Globus pallidus (tissue), 1 donor: ENCODE results near the gene PDE11A.

ENCODE experiments used
- DNase-seq: peaks from one replicate; pipeline ENCODE4 v3.0.0-alpha.2; 2015; ENCODE audit warnings: low spot score

PDE11A gene

DNA sequence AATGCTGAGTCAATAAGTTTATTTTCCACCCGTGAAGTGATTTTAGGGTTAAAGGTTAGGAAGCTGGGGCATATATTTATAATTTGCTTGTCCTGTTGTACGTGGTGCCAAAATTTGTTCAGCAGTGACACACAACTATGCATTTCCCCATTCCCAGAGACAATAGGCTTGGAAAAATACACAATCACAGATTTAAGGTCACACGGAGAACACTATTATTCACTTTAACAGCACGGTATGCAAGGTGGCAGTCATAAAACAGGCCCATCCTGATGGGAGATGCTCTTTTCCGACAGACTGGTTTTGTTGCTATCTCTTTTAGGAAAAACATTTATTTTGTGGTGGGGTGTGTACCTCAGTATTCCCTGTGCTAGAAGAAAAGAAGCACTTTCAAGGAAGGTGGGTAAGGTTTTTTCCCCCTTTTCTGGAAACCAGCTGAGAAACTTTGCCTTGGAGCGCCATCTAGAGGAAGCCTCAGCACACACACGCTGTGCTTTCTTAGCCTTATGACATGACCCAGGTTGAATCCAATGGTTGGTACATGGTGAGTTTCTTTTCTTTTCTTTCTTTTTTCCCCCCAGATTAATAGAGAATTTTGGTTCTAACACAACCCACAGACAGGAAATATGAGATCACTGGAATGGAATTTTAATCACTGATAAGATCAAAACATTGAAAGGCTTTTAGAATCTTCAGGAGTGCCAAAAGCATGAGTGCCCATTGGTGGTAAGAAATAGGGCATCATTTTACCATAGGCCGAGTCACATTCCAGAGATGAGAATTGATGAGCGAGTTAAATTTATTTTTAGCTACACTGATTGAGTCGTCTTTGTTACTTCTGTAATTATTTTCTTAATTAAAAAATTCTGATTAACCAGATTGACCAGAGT lies 347.9 kb downstream of the PDE11A start:
- DNase-seq, result peak; percentile 64

DNA sequence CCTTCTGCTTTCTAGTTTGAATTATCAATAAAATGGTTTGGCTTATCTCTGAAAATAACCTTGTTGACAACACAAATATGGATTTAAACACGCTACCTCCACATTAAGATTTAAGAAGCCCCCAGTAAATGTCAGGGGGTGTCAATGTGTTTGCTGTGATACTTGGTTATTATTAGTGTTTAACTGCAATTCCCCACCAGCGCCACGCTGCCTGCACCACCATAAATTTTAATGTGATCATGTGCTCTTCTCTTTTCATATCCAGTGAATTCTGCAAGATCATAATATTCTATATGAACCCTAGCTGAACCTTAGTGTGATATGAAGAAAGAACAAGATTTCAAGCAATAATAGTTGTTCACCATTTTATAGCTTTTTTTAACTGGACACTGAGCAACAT lies 349.3 kb downstream of the PDE11A start:
- DNase-seq, result no peak

DNA sequence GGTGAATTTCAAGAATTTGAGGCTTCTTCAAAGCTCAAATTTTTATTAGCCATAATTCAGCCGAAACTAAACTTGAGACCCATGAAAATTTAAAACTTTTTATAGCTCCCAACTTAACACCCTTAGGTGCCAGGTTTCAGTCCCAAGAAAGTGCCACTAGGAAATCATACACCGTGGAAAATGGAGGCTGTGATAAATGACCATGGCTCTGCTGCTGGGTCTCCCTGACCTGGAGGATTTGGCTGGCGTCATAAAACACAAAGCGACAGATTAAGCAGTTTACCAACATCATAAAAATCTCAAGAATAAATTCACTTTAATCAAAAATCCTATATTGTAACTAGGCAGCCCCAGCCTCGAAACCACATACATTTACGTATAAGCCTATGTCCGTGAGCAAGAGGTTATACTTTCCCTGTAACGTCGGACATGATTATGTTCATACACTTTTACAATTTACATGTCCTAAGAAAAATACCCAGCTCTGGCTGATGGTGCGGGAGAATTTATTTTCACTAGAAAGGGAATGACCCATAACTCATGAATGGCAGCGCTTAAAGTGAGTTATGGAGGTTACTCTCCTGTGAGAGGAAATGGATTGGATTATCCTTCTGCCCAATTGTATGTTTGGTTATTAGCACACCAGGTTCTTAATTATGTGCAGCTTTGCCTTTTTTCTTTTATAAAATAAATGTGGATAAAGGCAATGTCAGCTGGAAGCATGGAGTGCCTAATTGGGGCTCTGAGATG lies 350.6 kb downstream of the PDE11A start:
- DNase-seq, result no peak

DNA sequence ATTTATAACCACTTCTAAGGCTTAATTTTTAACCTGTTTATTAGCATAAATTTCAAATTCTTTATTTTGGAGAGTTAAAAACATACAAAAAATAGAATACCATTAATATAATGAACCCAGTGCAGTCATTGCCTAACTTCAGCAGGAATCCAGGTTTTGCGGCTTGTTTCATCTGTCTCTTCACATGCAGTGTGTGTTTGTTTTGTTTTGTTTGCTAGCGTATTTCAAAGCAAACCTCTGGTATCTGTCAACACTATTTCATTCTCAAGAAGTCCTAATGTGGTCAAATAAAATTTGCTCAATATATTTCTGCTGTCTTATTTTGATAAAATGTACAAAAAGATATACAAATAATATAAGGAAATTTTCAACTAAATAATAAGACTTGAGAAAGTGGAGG lies 351.5 kb downstream of the PDE11A start:
- no peak for DNase-seq

DNA sequence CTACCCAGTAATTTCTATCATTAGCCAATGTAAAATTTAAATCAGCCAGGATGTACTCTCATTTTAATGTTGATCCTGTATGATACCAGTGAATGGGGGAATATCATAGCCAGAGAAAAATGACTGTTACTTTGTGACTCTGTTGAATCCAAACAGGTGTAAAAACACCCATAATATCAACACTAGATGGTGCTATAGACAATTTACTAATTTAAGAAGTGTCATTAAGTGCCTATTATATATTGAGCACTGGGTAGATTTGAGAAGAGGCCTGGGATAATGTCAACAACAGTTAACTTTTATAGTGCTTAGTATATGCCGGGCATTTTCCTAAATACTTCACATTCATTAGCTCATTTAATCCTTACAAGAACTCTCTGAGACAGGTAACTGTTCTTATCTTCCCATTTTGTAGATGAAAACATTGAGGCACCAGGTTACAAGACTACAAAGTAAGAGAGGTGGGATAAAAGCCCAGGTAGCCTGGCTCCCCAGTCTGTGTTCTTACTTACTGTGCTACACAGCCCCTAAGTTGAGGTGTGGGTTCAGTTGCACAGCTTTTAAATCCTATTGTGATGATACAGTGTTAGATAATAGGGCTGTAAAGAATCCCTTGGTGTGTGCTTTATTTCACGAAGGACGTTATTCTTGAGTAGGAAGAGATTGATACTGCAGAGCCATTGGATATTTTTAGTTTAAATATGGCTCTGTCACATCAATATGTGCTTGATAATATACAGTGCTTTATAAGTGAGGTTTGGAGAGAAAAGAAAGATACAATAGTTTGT lies 354.6 kb downstream of the PDE11A start:
- DNase-seq, result no peak

DNA sequence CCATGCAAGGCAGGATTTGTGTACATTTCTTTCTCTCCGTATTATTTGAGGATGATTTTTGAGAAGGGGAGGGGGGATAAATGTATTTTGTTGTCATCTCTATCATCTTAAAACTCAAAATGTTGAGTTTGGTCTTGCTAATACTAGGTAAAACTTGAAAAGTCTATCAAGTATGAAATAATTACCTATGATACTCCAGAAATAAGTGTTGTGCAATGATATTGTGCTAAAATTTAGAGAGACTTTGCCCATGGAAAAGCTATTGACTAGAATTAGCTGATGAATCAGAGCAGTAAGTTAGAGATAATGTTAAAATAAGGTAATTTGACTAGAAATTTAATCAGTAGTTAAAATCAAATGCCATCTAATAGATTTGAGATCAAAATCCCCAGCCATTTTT lies 356.1 kb downstream of the PDE11A start:
- DNase-seq, result no peak

DNA sequence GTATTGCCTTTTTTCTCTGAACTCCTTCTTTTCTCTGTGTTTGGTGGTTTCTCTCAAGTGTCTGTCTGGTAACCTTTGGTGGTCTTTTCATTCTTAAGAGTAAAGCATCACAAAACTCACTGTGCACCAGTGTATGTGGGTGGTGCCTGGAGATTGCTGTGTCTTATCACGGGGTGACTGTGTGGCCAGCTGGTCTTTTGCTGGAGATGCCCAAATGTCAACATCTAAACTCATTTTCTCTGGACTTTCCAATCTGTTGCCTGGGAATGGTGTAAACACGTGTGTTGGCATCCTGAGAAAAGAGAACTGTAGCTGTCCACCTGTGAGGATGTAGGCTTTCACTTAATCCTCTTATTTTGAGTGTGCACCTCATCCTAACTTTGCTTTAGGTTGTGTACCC lies 356.8 kb downstream of the PDE11A start:
- no peak for DNase-seq

DNA sequence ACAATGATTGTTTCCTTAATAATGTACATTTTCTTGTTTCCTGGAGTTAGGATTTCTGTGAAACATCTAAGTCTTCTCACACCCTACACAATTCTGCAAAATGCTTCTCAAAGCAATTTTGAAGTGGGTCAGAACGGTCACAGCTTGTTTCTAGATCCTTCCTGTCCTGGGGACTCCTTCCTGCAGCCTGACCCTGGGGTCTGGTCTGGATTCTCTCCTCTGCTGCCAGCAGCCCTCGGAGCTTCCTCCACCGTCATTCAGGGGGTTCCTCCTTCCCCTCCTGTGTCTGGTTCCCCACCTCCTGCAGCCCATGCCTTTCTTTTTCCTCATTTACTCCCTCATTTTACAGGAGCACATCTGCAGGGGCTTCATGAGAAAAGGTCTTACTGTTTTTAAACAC lies 357.9 kb downstream of the PDE11A start:
- DNase-seq, result no peak

DNA sequence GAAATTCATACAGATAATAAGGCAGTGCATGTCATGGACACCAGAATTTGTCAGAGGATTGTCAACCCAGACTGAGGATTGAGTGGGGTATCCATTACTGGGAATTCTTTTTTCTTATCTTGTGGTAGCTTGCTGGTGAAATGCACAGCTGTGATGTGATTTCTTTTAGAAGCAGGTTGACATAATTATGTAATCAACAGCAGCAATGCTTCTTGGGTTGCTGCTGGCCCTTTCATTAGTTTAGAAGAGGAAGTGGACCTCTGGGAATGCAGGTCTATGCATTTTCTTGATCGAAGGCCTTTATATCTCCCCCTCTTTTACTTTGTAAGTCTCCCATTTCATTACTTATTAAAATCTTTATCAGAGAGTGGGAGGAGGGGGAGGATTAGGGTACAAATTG lies 360.1 kb downstream of the PDE11A start:
- DNase-seq, result no peak

DNA sequence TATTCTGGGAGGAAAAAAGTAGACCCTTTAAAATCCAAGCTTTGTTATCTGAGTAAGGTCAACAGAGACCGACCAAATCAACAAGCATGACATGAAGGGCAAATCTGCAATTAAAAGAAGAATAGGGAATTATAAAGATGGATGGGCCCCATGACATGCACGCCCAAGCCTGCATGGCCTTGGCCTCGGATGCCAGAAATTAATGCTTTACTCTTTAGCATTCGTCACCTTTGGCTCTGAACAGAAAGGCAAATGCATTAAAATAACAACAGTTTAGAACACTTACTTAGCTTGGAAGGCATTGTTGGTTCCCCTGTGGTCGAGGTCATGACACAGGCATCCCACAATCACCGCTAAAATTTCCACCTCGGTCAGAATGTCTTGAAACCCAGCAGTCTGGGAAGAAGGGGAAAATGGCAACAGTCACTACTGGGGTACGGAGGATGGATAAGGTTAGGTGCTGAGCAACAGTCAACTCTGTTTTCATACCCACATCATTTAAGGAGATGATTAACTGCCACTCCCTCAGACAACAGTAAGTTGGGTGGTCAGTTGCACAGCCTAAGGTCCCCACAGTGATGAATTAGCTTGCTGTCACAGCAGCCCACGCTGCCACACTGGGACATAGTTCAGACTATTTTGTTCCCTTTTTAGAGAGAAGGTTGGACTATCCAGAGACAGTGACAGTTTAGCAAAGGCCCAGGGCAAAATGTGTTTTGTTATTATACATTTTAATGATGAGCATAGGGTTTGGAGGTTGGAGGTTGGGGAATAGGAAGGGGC lies 360.9 kb downstream of the PDE11A start:
- no peak for DNase-seq

DNA sequence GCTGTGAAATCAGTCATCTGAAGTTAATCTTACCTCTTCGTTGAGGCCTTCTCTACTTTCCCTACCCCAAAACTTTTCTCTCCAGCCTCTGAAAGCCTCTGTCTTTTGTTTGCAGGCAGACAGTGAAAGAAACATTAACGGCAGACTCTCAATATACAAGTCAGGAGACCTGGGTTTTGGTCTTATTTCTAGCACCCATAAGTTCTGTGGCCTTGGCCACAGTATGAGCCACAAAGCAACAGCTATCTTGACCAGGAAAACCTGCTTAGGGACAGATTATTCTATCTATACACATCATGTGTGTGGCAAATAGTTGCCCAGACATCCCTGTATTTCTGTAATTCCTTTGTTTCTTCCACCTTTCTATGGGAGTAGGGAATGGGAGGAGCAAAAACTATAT lies 361.7 kb downstream of the PDE11A start:
- no peak for DNase-seq

DNA sequence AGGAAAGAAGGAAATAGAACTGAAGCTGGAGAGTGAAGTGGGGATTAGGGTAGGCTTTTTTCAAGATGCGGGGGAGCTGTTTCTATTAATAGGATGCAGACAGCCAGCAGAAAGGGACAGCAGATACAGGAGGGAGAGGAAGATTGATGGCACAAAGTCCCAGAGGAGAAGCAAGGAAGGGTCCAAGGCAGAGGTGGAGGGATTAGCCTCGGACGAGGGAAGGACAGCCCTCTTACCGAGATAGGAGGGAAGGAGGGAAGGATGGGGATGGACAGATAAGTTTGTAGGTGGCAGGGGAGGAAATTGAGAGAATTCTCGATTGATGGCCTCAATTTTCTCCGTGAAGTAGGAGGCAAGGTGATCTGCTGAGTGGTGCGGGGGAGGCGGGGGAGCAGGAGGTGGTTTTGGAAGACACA lies 362.6 kb downstream of the PDE11A start:
- DNase-seq, result no peak

DNA sequence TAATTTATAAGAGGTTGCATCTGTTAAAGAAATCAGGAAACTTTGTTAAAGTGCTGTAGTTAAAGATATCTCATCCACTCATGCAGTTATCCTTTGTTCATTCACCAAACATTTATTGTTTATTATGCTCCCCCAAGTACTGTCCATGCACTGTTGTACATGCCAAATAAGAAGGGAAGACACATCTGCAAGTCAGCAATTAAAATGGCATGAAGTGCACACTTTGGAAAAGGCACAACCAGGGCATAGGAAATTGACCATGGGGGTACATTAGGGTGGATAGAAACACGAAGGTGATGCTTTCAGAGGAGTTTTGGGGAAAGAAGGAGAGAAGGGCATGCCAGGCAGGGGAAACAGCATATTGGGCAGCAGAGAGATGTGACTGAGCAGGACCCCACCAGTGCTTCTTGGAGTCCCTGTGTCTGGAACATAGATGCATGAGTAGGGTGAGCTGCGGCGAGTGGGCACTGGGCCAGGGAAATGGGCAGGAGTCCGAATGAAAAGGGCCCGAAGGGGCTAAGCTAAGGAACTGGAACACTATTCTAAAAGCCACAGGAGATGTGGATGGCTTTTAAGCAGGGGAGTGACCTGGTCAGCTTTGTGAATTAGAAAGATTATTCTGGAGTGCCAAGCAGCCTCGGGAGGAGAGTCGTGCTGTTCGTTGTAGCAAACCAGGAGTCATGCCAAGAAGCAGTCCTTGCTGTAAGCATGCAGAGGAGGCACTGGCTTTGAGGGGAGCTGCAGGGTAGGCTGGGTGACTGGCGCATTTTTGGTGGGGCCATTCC lies 363.7 kb downstream of the PDE11A start:
- DNase-seq, result no peak

DNA sequence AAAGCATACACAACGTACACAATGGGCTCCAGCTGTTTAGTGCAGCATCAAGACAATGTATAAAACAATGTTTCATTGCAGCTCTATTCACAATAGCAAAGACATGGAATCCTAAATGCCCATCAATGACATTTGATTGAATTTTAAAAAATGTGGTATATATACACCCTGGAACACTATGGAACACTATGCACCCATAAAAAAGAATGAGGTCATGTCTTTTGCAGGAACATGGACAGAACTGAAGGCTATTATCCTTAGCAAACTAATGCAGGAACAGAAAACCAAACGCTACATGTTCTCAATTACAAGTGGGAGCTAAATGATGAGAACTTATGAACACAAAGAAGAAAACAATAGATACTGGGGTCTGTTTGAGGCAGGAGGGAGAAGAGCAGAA lies 364.5 kb downstream of the PDE11A start:
- DNase-seq, result no peak

DNA sequence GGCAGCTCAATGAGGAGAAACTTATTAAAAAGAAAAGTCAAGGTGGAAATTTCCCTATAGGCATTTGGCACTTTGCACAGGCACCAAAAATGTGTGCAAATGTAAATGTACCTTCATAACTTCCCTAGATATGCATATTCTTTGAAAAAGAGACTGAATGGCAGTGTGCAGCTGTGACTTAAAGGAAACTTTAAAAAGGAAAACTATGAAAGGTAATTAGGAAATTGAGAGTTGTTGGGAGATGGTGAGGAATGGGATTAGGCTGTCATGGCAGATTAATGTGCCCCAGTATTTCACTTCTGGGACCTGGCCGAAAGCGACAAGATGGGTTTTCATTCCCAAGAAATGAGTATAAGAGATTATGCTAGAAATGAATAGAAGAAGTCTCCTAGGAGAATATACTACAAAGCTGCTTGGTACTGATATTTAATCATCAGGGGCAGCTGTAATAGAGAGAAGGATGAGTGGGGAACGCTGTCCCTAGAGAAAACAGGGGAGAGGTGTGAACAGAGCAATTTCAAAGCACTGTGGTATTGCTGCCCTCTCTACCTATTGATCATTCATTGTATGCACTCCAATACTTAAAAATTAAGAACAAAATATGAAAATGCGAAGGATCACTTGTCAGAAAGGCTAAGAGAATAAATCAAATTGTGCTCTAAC lies 366.9 kb downstream of the PDE11A start:
- DNase-seq, result no peak

DNA sequence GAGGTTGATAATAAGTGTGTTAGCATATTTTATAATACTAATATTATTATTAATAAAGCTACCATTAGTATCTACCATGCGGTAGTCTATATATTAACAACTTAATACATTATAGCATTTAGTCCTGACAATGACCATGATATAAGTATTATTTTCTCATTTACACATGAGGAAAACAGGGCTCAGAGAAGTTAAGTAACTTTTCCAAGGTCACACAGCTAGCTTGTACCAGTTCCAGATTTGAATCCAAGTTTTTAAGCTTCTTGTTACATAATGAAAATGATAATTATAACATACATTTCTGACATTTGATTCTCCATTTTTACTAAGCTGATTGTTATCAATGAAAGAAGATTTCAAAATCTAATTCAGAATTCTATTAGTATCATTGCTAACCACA lies 369.4 kb downstream of the PDE11A start:
- DNase-seq, result no peak

DNA sequence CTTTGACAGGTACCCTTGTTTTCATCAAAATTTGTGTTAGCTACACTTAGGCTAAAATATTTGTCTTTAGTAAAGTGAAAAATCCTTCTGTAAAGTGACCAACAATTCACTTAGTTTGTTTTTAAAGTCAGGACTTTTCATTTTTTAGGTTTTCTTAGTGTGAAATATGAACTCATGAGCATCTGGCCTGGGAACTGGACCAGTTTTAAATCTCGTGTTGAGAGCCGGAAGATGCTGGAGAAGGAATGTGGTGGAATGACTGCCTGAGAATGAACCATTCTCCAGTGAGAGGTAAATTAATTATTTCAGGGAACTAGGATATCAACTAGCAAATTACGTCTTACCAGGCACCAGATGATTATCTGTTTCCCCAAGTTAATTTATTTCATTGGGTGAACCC lies 374.3 kb downstream of the PDE11A start:
- no peak for DNase-seq

DNA sequence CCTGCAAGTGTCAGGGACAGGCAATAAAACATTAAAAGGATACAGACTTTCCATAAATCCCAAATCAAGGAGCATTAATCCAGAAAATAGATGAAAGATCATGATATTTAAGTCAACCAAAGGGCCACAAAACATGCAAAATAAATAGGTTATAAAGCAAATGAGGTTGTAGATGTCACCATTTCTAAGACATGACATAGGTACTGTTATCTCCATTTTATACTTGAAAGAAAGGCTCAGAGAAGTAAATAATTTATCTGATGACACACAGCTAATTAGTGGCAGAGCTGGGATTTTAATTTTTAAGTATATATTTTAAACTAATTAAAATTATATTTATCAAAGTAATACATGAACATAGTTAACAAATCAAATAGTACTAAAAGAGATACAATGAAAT lies 378.2 kb downstream of the PDE11A start:
- no peak for DNase-seq

DNA sequence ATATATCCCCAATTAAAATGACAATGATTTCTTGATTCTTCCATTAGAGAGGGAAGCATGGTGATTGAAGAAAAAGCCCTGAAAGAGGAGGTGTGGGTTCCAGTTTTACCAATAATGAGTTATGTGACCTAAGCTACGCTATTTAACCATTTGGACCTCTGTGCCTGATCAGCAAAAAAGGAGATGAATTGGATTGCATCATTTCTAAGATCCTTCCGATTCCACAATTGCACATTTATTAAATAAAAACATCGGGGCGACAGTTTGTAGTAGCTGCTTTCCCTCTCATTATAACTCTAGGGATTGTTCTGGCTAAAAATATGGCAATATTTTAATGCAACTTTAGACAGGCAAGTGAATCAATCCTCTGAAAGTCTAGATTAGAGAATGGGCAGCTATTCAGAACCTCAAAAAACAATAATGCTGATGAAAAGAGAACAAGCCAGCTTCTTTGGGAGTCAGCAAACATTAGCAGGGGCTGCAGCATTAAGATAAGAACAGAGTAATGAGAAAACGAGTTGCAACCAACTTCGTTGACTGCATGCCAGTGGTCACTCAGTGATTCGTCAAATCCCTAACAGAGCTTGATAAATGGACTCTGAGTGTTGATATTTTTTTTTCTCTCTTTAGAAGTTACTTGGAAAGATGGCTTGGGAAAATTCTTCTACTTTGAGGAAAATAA lies 378.8 kb downstream of the PDE11A start:
- no peak for DNase-seq

DNA sequence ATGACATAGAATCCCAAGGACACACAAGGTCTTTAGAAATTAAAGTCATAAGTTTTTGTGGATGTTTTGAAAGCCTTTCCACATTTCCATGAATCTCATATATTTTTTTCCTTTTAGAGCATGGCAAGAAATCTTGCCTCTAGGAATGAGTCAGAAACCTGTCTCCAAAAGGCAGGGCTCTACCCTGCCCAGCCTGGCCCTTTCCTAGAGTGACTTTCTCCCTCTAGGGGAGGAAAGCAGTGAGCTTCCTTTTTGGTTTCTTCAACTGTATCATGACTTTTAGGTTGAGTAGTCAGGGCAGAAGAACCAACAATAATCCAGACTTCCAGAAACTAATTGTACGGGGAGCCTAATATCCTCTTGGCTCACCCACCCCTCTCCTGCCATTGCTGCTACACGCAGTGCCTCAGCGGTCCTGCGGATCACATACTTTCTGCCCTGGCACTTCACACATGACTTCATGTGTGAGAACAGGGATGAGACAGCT lies 379.8 kb downstream of the PDE11A start:
- no peak for DNase-seq
